ENCODE results near the gene KCNH8.

KCNH8 gene

DNA sequence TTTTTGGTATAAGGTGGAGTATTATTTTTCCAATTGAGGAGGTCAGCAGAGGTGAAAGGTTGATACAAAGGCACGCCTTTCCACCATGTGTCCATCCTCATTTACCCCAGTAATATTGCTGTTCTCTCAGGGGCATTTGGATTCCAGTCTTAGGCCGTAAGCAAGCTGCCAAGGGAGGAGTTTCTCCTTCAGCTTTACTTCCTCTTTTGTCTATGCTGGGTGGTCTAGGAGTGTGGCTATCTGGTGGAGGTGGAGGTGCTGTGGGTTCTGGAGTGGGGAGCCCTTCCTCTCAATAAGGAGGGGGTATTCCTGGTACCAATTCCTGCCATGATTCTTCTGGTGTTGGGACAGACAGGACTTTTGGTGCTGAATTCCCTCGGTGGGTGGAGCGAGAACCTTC, 340.6 kb downstream of the KCNH8 start:
- no peak for DNase-seq (ENCODE audit: low spot score)

DNA sequence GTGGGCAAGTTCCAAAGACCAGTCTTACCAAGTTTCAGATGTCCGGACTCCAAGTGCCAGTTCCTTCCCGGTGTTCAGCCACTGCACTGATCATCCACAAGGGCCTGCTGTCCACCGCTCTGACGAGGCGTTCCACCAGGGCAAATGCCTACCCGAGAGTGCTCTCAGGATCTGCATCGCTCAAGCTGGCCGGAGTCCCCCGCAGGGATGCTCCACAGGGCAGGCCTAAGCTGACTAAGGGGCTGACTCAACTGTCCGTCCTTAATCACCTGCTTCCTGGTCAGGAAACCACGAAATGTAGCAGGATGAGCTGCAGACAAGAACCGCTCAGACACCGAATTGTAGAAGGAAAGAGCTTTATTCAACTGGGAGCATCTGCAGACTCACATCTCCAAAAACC, 341.6 kb downstream of the KCNH8 start:
- no peak for DNase-seq (ENCODE audit: low spot score)

DNA sequence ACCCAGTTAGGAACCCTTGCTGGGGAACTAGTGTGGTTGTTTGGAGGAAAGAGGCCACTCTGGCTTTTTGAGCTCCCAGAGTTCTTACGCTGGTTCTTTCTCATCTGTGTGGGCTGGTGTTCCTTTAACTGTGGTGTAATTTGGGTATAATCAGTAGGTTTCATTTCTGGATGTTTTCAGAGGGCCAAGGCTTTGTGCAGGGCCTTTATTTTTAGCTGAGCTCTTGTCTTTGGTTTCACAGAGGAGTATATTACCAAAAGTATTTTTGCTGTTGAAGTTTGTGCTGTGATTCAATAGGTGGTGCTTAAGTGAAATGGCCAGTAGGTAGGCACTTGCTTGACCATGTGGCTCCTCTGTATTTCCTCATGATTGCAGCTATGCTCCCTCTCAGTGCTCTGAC, 357.9 kb downstream of the KCNH8 start:
- DNase-seq (ENCODE audit: low spot score), result no peak

DNA sequence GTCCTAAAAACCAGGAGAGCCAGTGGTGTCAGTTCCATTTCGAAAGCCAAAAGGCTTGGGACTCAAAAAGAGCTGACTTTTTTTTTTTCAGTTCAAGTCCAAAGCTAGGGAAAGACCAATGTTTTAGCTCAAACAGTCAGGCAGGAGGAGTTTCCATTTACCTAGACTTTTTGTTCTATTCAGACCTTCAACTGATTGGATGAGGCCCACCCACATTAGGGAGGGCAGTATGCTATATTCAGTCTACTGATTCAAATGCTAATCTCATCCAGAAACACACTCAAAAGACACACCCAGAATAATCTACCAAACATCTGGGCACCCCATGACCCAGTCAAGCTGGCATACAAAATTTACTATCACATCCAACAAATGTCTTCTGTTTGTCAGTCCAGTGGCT, 374.0 kb downstream of the KCNH8 start:
- DNase-seq (ENCODE audit: low spot score), result no peak

DNA sequence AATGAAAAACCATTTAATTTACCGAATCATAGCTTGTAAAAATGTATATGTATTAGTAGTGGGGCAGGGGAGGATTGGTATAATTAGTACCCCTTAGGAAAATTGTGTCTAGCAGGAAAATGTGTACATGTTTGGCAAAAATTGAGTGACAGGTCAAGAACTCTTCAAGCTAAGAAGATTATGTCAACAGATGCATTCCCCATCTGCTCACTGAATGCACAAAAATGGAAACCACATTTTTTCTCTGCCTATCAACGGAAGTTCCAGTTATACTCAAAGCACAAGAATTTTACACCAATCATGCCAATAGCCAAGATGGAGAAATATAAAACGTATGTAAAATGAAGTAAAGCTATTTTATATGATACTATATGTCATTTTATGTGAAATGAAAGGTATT, 377.8 kb downstream of the KCNH8 start:
- DNase-seq (ENCODE audit: low spot score), result no peak

DNA sequence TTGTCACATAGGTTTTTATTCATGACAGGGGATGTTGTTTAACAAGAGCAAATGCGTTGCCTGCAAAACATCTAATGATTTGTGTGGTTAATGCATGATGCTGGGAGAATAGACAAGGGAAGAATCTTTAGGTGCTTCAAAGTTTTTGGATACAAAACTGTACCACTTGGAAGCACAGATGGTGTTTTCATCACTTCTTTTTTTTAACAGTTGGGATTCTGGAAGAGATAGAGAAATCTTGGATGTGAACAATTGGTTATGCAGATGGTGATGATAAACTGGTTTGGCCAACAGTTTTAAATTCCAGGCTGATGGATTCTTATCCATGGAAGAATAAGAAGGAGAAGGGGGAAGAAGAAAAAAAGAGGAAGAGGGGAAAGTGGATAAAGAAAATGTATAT, 379.4 kb downstream of the KCNH8 start:
- DNase-seq (ENCODE audit: low spot score), result no peak

DNA sequence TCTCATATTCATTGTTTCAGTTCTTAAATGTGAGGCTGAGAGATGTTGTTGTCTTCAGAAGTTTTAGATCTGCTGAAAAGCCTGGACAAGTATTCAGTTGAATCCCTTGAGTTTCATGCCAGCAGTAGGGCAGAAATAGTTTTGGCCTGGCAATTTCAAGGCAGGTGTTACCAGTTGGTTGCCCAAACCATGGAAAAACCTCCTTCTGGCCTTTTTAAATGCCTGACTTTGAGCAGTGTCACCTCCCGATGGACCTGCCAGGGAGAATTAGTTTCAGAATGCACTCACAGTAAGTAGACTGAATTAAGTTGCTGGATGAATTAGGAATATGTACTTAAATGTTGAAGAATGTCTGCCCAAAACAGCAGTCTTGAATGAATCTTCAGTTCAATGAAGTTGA, 383.1 kb downstream of the KCNH8 start:
- no peak for DNase-seq (ENCODE audit: low spot score)

DNA sequence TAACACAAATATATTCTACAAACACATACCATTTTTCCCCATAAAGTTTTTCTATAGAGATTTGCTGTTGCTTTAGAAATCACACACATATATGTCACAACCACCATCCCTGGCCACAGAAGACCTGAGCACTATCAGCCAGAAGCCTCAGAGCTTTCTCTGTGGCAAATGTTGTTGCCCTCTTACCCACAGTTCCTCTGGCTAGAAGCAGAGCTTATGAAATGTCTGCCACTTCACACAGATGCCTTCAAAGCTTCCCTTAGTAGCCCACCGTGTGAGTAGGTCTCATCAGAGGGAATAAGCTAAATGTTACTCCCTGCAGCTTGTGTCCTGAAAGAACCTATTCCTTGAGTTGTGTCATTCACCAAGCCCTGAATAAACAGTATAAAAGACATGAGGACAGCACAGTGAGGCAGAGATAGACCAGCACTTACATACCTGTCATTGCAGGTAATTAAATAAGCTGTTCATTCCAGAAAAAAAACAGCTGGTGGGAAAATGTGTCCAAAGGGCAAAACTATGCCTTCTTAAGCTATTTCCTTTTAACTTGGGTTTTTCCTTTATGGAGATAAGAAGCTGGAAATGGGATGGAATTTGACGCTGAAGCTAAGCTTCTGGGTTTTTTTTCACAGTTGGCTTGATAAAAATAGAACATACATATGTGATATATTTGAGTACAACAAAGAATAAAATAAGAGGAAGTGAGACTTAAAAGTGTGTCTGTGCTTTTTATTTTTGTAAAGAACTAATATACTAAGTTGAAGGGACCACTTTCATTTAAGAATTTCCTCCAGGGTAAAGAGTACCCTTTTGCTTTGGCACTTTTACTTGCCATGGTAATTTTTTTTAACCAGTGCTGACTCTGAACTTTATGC, 391.4 kb downstream of the KCNH8 start:
- DNase-seq (ENCODE audit: low spot score), result no peak

DNA sequence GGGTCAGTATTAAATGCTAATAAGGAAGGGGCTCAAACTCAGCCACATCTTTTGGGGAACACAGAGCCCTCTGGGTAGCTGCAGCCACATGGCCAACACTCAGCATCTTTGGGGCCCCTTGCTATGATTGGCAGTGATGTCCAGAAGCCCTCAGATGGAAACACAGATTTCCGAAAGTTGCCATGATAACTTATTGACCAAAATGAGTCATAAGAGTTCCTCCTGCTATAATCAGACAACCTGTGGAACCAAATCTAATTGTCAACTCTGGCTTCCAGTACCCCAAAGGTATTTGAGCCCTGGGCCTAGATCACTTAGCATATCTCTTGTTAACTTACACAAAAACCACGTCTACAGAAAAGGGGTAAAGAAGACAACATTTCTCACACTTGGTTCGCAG, 392.2 kb downstream of the KCNH8 start:
- DNase-seq (ENCODE audit: low spot score), result no peak

DNA sequence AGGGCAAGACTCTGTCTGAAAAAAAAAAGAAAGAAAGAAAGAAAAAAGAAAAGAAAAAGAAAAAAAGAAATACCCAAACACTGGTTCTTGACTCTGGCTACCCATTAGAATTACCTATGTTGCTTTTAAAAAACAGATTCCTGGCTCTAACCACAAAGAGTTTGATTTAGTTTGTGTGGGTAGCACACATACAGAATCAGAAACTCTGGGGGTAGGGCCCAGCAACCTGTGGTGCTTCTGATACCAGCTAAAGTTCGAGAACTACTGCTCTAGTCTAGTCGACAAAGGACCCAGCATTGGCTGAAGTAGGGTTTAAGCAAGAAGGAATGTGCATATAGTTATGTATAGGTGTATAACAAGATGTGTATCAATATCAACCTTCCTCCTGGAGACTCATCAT, 393.0 kb downstream of the KCNH8 start:
- DNase-seq (ENCODE audit: low spot score), result no peak

DNA sequence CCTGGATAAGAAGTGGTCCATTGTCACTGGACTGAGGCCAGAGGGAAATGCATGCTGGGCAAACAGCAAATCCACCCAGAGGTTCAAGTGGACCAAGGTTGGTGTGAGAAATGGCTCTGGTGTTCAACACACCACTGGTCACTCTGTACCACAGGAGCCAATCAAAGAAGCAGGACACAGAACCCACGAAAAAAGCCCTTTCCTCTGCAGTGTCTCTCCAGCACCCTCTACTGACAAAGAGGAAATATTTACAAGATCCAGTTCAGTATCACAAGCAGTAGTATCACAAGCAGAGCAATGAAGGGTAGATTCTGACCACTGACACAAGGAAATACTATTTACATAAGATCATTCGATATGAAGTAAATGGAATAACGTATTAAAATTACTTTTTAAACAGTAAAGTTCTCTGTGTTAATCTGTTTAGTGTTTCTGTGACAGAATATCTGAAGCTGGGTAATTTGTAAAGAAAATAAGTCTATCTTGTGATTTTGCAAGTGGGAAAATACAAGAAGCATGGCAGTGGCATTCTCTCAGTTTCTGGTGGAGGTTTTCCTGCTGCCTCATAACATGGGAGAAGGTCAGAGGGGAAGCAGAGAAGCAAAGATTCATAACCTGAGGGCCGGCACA, 395.0 kb downstream of the KCNH8 start:
- no peak for DNase-seq (ENCODE audit: low spot score)

DNA sequence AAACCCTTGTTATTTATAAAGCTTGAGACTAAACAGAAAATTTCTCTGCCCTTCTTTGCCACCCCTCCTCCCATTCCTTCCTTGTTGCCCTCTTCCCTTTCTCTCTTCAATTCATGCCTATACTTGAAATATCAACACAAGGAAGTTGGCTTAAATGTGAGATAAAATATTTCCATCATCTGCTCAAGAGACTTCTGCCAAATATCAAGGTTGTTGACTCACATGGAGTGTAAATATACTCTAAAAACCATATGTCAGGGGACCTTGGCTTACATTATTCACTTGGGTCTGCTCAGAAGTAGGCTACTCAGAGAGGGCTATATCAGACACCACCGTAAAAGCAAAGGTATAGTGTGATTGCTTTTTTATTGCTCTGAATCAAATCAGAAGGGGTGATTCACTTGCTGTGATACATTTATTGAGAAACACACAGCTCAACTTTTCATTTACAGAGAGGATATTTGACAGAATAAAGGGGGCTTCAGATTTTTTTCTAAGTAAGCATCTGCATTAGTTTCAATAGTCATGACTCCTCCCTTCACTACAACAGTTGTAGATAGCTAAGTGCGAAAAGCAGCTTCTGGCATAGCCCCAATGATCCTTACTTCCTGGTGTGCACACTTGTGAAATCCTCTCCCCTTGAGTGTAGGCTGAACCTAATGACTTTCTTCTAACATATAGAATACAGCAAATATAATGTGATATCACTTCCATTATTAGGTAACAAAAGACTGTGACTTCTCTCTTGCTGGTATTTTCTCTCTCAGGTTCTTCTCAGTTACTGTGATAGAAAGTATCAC, 399.6 kb downstream of the KCNH8 start:
- DNase-seq (ENCODE audit: low spot score), result no peak

DNA sequence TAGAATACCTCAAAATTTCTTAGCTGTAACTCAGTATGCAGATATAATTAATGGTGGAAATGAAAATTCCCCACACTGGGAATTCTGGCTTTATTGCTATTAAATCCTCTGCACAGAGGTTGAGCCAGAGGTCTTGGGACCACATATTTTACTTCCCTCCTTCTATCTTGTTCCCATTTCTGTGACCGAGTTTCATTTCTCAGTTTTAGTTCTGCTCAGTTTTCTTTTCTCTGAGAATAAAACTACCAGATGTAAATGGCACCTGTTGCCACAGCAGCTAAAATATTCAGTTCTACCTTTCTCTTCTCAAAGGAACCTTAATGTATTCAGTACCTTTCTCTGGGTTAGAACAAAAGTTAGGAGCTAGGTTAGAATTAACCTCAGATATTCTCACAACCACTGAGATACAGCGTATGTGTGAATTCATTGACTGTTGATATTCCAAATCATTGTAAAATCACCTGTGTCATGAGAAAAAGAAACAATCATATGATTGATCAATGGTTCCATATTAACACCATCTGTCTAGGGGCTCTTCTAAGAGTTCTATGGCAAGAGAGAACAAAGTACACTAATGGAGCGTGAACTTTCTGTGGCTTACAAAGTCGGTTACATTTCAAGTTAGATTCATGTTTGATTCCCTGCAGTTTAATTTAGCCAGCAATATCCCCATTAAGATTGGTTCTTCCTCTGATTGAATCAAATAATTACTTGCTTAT, 411.6 kb downstream of the KCNH8 start:
- DNase-seq (ENCODE audit: low spot score), result no peak

DNA sequence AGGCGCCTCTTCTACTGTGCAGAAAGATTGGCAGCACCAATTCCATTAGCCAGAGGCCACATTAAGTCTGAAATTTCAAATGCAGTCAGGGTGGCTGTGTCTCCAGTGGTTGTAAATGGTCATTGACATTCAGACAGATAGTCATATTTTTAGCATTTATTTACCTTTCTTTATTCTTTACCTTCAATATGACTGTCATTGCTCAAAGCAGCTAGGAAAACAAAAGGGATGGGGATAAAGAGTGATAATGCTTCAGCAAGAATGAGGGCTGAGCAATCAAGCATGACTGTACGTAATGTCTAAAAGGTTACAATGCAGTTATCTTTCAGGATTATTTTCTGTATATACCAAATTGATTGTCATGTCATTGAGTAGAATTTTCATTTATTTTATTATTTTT, 425.3 kb downstream of the KCNH8 start:
- no peak for DNase-seq (ENCODE audit: low spot score)

DNA sequence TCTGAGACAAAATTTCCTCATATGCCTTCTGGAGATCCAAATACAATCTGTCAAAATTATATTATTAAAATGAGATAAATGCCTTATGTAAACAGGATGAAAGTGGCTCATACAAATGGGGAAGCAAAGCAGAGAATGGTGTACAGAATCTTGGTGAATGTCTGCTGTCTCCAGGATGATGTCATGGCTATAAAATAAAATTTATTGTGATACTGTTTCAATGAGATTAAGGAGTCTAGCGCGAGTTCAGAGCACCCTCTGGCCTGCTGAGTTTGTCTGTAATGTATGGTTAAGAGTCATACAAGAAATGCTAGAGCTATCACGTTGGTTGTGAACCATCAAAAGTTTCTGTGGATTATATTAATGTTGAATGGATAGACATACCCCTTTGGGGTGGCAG, 426.0 kb downstream of the KCNH8 start:
- DNase-seq (ENCODE audit: low spot score), result no peak

DNA sequence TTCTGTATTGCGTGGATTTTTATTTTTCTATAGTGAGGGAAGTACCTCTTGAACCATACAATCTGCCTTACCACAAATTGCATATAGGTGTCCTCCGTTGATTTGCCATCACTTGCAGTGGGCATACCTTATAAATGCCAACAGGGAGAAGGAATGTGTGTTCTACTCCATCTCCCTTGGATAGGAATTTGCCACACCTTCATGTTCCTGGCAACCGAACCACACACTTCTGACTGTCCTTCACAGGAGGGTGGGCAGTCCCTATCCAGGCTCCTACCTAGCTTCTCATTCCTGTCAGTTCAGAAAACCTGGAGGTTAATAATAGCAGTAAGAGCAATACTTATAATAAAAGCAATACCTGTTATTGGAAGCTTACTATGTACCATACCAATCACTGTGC, 428.0 kb downstream of the KCNH8 start:
- DNase-seq (ENCODE audit: low spot score), result no peak

All from hematopoietic multipotent progenitor cell treated with erythropoietin and hydrocortisone succinate and interleukin-3 and kit ligand, for 17 days (in vitro differentiated cells).